ENCODE data around the gene DIP2B.
"Not testable (repeated sequence)": the region's sequence is repeated elsewhere in the genome, so short reads cannot be mapped to it uniquely, and the experiment has no call there.

The DIP2B gene

DNA sequence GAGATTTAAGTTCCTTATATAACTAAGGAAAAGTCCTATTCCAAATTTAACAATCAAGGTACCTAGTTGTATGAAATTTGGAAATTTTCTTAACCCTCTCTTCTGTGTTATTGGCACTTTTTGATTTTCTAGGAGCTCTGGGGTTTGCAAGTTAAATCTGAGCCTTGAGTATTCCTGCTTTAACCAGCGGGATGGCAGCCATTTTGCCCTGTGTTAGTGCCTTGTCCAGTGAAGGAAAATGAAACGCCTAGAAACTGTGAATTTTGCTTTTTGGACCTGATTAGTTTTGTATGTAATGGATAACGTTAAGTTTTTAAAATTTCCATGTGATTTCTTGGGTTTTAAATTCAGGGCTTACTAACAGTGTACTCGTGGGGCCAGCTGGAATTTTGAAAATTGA, 45.1 kb downstream of the DIP2B start:
- DNase-seq (ENCODE audit: low read depth) = no peak
- no peak overlapping the region for H3K4me3 ChIP-seq (ENCODE audit: low read length)
- TF ChIP-seq, protein P1, sequence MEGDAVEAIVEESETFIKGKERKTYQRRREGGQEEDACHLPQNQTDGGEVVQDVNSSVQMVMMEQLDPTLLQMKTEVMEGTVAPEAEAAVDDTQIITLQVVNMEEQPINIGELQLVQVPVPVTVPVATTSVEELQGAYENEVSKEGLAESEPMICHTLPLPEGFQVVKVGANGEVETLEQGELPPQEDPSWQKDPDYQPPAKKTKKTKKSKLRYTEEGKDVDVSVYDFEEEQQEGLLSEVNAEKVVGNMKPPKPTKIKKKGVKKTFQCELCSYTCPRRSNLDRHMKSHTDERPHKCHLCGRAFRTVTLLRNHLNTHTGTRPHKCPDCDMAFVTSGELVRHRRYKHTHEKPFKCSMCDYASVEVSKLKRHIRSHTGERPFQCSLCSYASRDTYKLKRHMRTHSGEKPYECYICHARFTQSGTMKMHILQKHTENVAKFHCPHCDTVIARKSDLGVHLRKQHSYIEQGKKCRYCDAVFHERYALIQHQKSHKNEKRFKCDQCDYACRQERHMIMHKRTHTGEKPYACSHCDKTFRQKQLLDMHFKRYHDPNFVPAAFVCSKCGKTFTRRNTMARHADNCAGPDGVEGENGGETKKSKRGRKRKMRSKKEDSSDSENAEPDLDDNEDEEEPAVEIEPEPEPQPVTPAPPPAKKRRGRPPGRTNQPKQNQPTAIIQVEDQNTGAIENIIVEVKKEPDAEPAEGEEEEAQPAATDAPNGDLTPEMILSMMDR (conservative IDR thresholded peaks at IDR 0.05; ENCODE audit: low read length) = no peak

DNA sequence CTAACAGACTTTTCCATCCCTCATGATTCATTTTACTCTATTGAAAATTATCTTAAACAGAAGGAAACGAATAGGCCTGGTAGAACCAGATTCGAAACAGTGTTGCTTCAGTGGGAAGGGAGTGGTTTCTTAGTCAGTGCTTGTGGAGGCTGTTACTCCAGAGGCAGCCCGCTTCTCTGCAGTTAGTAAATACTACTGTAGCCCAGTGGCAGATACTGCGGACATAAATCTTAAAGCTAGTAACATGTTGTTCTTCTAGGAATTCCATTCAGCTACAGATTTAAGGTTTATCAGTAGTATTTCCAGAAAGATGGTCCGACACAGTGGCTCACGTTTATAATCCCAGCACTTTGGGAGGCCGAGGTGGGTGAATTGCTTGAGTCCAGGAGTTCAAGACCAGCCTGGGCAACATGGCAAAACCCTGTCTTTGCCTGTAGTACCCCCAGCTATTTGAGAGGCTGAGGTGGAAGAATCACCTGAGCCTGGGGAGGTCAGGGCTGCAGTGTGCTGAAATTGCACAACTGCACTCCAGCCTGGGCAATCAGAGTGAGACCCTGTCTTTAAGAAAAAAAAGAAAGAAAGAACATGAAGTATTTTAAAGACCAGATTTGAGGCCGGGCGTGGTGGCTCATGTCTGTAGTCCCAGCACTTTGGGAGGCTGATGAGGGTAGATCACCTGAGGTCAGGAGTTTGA, 45.9 kb downstream of the DIP2B start:
- TF ChIP-seq, protein P1 (conservative IDR thresholded peaks at IDR 0.05; ENCODE audit: low read length) = no peak
- DNase-seq (ENCODE audit: low read depth) = peak; percentile 41
- no peak overlapping the region for H3K4me3 ChIP-seq (ENCODE audit: low read length)

DNA sequence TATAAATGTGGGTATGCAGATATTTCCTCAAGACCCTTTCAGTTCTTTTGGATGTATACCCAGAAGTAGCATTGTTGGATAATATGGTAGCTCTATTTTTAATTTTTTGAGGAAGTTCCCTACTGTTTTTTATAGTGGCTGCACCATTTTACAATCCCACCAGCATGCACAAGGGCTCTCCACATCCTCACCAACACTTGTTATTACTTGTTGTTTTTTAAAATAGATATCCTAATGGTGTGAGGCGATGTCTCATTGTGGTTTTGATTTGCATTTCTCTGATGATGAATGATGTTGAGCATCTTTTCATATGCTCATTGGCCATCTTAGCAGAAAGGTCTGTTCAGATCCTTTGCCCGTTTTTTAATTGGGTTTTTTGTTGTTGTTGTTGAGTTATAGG, 47.1 kb downstream of the DIP2B start:
- no peak overlapping the region for H3K4me3 ChIP-seq (ENCODE audit: low read length)
- no peak for DNase-seq (ENCODE audit: low read depth)
- TF ChIP-seq, protein P1 (conservative IDR thresholded peaks at IDR 0.05; ENCODE audit: low read length) = no peak

DNA sequence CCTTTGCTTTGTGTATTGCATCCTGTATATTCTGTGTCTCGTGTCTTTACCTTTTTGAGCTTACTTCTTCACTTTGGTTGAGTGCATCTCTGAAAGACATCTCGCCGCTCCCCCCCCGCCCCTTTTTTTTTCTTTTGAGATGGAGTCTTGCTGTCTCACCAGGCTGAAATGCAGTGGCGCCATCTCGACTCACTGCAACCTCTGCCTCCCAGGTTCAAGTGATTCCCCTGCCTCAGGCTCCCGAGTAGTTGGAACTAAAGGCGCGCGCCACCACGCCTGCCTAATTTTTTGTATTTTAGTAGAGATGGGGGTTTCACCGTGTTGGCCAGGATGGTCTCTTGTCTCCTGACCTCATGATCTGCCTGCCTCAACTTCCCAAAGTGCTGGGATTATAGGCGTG, 49.9 kb downstream of the DIP2B start:
- no peak overlapping the region for H3K4me3 ChIP-seq (ENCODE audit: low read length)
- TF ChIP-seq, protein P1 (conservative IDR thresholded peaks at IDR 0.05; ENCODE audit: low read length) = no peak
- no peak for DNase-seq (ENCODE audit: low read depth)

DNA sequence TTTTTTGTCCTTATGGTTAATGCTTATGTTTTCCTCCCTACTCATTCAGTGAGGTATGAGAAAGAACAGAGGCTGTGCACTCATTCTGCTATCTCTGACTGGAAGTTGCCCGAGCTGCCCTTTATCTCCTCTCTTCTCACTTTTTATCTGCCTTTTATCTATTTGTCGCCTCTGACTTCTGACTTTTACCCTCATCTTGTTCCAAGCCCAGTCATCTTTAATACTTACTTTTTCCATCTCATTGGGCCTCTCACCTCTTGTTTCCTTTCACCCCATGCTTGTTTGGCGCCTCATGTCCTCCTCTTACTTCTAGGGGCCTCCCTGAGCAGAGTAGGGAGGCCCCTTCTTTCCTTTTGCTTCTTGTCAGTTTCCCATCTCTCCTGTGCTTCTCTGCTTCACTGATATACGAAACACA, 50.7 kb downstream of the DIP2B start:
- no peak overlapping the region for H3K4me3 ChIP-seq (ENCODE audit: low read length)
- no peak for DNase-seq (ENCODE audit: low read depth)
- TF ChIP-seq, protein P1 (conservative IDR thresholded peaks at IDR 0.05; ENCODE audit: low read length) = no peak

DNA sequence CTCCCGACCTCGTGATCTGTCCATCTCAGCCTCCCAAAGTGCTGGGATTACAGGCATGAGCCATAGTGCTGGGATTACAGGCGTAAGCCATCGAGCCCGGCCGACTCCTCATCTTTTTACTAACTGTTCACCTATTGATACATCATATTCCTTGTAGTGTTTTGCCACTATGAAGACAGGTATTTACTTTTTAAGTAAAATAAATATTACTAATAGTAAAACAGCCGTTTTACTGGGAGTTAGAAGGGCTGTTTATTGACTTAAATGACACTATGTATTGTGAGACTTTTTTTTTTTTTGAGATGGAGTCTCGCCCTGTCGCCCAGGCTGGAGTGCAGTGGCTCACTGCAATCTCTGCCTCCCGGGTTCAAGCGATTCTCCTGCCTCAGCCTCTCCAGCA, 51.5 kb downstream of the DIP2B start:
- H3K4me3 ChIP-seq (ENCODE audit: low read length) = no peak overlapping the region

DNA sequence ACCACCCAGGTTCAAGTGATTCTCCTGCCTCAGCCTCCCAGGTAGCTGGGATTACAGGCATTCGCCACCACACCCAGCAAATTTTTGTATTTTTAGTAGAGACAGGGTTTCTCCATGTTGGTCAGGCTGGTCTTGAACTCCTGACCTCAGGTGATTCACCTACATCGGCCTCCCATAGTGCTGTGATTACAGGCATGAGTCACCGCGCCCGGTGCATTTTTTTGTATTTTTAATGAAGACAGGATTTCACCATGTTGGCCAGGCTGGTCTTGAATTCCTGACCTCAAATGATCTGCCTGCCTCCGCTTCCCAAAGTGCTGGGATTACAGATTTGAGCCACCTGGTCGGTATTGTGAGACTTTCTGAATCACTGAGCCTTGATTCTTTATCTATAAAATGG, 52.0 kb downstream of the DIP2B start:
- not testable (repeated sequence) for H3K4me3 ChIP-seq (ENCODE audit: low read length)
- DNase-seq (ENCODE audit: low read depth) = peak; percentile 58

More for the DNA sequence above, 51.5 kb downstream of the DIP2B start:
- DNase-seq (ENCODE audit: low read depth) = no peak
- TF ChIP-seq, protein P1 (conservative IDR thresholded peaks at IDR 0.05; ENCODE audit: low read length) = no peak

Measured in AG10803 (cell line).